ENCODE results near the gene STK33. TPM values are rescaled to one million over a fixed set of nuclear protein-coding genes. Genes with fewer than 3 reads are reported as not detected.

Gene STK33
- total RNA-seq, 1 donor from 2014 or later: 9.5 TPM

GRCh38 chr11:8408151-8408941 lies 185.7 kb downstream of the STK33 start:
- DNase-seq: no peak

GRCh38 chr11:8403310-8403709 lies 190.7 kb downstream of the STK33 start:
- no peak for DNase-seq

- DNase-seq: no peak
These were observed 201.1 kb downstream of the STK33 start for GRCh38 chr11:8392886-8393285.

GRCh38 chr11:8392166-8392565 lies 201.9 kb downstream of the STK33 start:
- no peak for DNase-seq

GRCh38 chr11:8390851-8391612 lies 203.0 kb downstream of the STK33 start:
- DNase-seq: no peak

GRCh38 chr11:8389029-8389996 lies 204.7 kb downstream of the STK33 start:
- no peak for DNase-seq

- DNase-seq: no peak
These were observed 206.3 kb downstream of the STK33 start for GRCh38 chr11:8387693-8388092.

- DNase-seq: no peak
These were observed 206.9 kb downstream of the STK33 start for GRCh38 chr11:8387141-8387540.

- DNase-seq: no peak
These were observed 207.7 kb downstream of the STK33 start for GRCh38 chr11:8386134-8386864.

- DNase-seq: no peak
These were observed 209.7 kb downstream of the STK33 start for GRCh38 chr11:8384199-8384821.

GRCh38 chr11:8383627-8384026 lies 210.4 kb downstream of the STK33 start:
- DNase-seq: no peak

- no peak for DNase-seq
These were observed 210.8 kb downstream of the STK33 start for GRCh38 chr11:8383227-8383626.

GRCh38 chr11:8382436-8383053 lies 211.5 kb downstream of the STK33 start:
- DNase-seq: no peak

GRCh38 chr11:8381871-8382396 lies 212.1 kb downstream of the STK33 start:
- DNase-seq: no peak

GRCh38 chr11:8381343-8381742 lies 212.7 kb downstream of the STK33 start:
- no peak for DNase-seq

GRCh38 chr11:8375932-8376331 lies 218.1 kb downstream of the STK33 start:
- DNase-seq: no peak

GRCh38 chr11:8375460-8375859 lies 218.6 kb downstream of the STK33 start:
- DNase-seq: no peak

GRCh38 chr11:8374716-8375115 lies 219.3 kb downstream of the STK33 start:
- DNase-seq: no peak

- no peak for DNase-seq
These were observed 220.3 kb downstream of the STK33 start for GRCh38 chr11:8373519-8374432.
